Measurements from ENCODE around the gene SDK1.

DNA sequence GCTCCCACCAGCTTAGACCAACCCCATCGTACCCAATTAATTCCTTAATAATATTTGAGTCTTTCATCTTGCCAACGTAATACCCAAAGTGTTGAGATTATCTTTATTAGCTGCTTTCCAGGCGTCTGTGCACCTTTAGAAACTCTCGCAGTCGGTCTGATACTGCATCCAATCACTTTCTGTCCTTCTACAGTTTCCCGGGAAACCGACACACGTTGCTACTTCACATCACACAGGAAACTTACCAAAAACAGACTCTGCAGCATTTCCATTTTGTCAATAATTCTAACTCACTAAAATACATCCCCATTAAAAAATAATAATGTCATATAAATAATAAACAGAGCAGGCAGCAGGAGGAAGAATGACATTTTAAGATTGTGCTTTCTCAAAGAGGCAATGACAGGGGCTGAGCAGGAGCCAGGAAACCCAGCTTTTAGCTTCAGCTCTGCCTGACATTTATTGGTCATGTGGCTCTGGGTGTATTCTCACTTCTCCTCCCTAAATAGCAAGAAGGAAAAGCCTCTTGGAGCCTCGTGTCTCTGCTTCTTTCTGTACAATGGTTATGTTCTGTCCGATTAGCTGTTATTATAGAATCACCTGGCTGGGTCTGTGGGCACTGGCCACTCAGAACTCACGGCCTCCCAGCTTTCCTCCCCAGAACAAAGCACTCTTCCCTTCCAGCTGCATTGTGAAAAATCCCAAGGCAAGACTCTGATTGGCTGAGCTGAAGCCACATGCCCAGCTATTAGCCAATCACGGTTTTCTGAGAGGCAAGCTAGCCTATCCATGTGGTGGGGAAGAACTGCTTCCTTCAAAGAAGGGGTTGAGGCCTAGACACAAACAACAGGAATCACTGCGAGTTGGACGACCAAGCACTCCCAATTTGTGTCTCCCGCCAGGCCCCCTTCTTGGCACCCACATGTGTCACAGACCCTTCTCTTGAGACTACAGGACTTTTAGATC lies 956.4 kb downstream of the SDK1 start:
- TF ChIP-seq, protein P1, sequence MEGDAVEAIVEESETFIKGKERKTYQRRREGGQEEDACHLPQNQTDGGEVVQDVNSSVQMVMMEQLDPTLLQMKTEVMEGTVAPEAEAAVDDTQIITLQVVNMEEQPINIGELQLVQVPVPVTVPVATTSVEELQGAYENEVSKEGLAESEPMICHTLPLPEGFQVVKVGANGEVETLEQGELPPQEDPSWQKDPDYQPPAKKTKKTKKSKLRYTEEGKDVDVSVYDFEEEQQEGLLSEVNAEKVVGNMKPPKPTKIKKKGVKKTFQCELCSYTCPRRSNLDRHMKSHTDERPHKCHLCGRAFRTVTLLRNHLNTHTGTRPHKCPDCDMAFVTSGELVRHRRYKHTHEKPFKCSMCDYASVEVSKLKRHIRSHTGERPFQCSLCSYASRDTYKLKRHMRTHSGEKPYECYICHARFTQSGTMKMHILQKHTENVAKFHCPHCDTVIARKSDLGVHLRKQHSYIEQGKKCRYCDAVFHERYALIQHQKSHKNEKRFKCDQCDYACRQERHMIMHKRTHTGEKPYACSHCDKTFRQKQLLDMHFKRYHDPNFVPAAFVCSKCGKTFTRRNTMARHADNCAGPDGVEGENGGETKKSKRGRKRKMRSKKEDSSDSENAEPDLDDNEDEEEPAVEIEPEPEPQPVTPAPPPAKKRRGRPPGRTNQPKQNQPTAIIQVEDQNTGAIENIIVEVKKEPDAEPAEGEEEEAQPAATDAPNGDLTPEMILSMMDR (conservative IDR thresholded peaks at IDR 0.05; ENCODE audit: low read length) = no peak
- TF ChIP-seq EZH2phosphoT487 (IDR thresholded peaks at IDR 0.05; ENCODE audit: borderline replicate concordance, low read depth, low read length) = no peak

Data from OCI-LY7 (cell line).